ENCODE measurements around the gene APOC3. TPM values are rescaled to one million over a fixed set of nuclear protein-coding genes. Genes with fewer than 3 reads are reported as not detected.

The APOC3 gene
- total and polyA plus RNA-seq, 4 donors = 0.14 to 2.3 TPM; not detected in 2

DNA sequence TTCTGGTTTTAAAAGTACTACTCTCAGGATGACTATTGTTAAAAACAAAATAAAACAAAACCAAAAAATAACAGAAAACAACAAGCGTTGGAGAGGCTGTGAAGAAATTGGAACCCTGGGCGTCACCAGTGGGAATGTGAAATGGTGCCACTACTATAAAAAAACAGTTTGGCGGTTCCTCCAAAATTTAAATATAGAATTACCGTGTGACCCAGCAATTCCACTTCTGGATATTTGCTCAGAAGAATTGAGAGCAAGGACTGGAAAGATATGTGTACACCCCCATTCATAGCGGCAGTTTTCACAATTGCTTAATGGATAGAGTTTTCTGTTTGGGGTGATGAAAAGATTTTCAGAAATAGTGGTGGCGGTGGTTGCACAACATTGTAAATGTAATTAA lies 15.2 kb upstream of the APOC3 start:
- 50 to 81% methylated on average over 6 of the region's 6 CpGs for WGBS, 2 donors
- Histone ChIP-seq H3K9ac (ENCODE audit: insufficient read depth in 1 of 2, low read length in 2 of 2) (no peak overlapping the region), H3K36me3 (ENCODE audit: control insufficient read depth in 4 of 4, insufficient read depth in 4 of 4, low read length in 4 of 4) (no peaks in the 10 kb centered on the region), H3K27me3 (ENCODE audit: control insufficient read depth in 3 of 3, insufficient read depth in 3 of 3, low read length in 2 of 3) (no peaks in the 10 kb centered on the region), H3K4me1 (ENCODE audit: control insufficient read depth in 5 of 5, insufficient read depth in 5 of 5, low read length in 5 of 5) (no peaks in the 10 kb centered on the region), H3K27ac (ENCODE audit: low read depth in 1 of 2, low read length in 1 of 2) (no peak overlapping the region), H3K4me3 (no peak overlapping the region), H3K9me3 (ENCODE audit: control insufficient read depth in 4 of 4, insufficient read depth in 3 of 4, low read length in 3 of 4) (no peaks in the 10 kb centered on the region)
- DNase-seq (no peak), ATAC-seq (ENCODE audit: insufficient read depth, low FRiP score) (no peak)
- TF ChIP-seq, protein P1, sequence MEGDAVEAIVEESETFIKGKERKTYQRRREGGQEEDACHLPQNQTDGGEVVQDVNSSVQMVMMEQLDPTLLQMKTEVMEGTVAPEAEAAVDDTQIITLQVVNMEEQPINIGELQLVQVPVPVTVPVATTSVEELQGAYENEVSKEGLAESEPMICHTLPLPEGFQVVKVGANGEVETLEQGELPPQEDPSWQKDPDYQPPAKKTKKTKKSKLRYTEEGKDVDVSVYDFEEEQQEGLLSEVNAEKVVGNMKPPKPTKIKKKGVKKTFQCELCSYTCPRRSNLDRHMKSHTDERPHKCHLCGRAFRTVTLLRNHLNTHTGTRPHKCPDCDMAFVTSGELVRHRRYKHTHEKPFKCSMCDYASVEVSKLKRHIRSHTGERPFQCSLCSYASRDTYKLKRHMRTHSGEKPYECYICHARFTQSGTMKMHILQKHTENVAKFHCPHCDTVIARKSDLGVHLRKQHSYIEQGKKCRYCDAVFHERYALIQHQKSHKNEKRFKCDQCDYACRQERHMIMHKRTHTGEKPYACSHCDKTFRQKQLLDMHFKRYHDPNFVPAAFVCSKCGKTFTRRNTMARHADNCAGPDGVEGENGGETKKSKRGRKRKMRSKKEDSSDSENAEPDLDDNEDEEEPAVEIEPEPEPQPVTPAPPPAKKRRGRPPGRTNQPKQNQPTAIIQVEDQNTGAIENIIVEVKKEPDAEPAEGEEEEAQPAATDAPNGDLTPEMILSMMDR (IDR thresholded peaks at IDR 0.05; ENCODE audit: control extremely low read depth, extremely low read depth) = no peak

DNA sequence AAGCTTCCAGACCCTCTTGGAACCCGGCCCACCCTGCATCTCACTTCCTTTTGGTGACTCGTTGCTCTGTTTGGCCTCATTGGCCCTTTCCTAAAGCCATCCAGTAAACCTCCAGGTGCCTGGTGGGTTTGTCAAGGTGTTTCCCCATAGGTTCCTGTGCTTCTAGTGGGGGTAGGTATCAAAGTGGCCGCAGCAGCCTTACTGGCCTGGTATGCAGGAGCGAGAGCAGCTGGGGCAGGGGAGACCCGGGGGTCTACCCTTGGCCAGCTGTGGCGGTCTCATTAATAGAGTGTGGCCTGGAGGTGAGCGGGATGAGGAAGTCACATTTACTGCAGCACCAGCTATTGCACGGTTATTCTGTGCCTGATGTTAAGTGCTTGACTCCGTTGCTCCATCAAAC lies 10.7 kb upstream of the APOC3 start:
- Histone ChIP-seq H3K36me3 (ENCODE audit: control insufficient read depth in 4 of 4, insufficient read depth in 4 of 4, low read length in 4 of 4) (no peaks in the 10 kb centered on the region), H3K9me3 (ENCODE audit: control insufficient read depth in 4 of 4, insufficient read depth in 3 of 4, low read length in 3 of 4) (no peaks in the 10 kb centered on the region), H3K9ac (ENCODE audit: insufficient read depth in 1 of 2, low read length in 2 of 2) (no peak overlapping the region), H3K27me3 (ENCODE audit: control insufficient read depth in 3 of 3, insufficient read depth in 3 of 3, low read length in 2 of 3) (no peaks in the 10 kb centered on the region), H3K27ac (ENCODE audit: low read depth in 1 of 2, low read length in 1 of 2) (no peak overlapping the region), H3K4me3 (no peak overlapping the region), H3K4me1 (ENCODE audit: control insufficient read depth in 5 of 5, insufficient read depth in 5 of 5, low read length in 5 of 5) (peaks cover 0 to 4% (median 0%) of the 10 kb centered on the region in 5 donors)
- TF ChIP-seq, protein P1 (IDR thresholded peaks at IDR 0.05; ENCODE audit: control extremely low read depth, extremely low read depth) = no peak
- no peak for ATAC-seq (ENCODE audit: insufficient read depth, low FRiP score)
- no peak for DNase-seq
- WGBS, 2 donors = 85 to 91% methylated on average over 9 of the region's 9 CpGs

DNA sequence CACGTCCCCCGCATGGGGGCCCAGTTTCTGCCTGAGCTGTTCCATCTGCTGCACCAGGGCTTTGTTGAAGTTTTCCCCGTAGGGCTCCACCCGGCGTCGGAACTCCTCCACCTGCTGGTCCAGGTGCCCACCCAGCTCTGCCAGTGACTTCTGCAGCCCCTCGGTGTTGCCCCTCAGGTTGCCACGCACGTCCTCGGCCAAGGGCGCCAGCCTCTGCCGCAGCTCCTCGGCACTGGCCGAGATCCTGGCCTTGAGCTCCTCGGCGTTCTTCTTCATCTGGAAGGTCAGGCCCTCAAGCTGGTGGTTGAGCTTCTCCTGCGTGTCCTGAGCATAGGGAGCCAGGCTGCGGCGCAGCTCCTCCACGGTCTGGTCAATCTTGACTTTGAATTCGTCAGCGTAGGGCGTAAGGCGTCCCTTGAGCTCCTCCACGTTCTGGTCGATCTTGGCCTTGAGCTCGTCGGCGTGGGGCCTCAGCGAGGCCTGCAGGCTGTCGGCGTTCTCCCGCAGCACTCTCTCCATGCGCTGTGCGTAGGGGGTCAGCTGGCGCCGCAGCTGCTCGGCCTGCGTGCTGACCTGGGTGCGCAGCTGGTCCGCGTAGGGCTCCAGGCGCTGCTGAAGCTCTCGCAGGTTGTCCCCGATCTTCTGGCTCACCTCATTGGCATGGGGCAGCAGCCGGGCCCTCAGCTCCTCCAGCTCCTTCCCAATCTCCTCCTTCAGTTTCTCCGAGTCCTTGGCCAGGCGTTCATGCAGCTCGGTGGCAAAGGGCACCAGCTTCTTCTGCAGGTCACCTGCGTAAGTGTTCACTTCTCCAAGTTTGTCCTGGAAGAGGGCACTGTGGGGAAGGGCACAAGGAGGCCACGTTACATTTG lies 8.4 kb upstream of the APOC3 start:
- TF ChIP-seq, protein P1 (IDR thresholded peaks at IDR 0.05; ENCODE audit: control extremely low read depth, extremely low read depth) = no peak
- Histone ChIP-seq H3K4me1 (ENCODE audit: control insufficient read depth in 5 of 5, insufficient read depth in 5 of 5, low read length in 5 of 5) (peaks cover 0 to 4% (median 0%) of the 10 kb centered on the region in 5 donors), H3K36me3 (ENCODE audit: control insufficient read depth in 4 of 4, insufficient read depth in 4 of 4, low read length in 4 of 4) (no peaks in the 10 kb centered on the region), H3K4me3 (no peak overlapping the region), H3K9me3 (ENCODE audit: control insufficient read depth in 4 of 4, insufficient read depth in 3 of 4, low read length in 3 of 4) (no peaks in the 10 kb centered on the region), H3K9ac (ENCODE audit: insufficient read depth in 1 of 2, low read length in 2 of 2) (no peak overlapping the region), H3K27me3 (ENCODE audit: control insufficient read depth in 3 of 3, insufficient read depth in 3 of 3, low read length in 2 of 3) (no peaks in the 10 kb centered on the region), H3K27ac (ENCODE audit: low read depth in 1 of 2, low read length in 1 of 2) (no peak overlapping the region)
- WGBS, 2 donors = 94 to 95% methylated on average over 51 of the region's 51 CpGs
- DNase-seq (no peak), ATAC-seq (ENCODE audit: insufficient read depth, low FRiP score) (no peak)

Data from lung (tissue), 12 donors.